HG03521 (cell line): ENCODE results near the gene DSCAM.
"Not testable (repeated sequence)": the region's sequence is repeated elsewhere in the genome, so short reads cannot be mapped to it uniquely, and the experiment has no call there.

Source experiments
- ATAC-seq: cut with Tn5 transposase; IDR thresholded peaks from one replicate; pipeline ENCODE4 v1.9.1; 2021; ENCODE audit warnings: mild to moderate bottlenecking, moderate library complexity; ENCODE audit not compliant: unreplicated experiment

DSCAM gene

GRCh38 chr21:40472013-40472412 is 374.9 kb downstream of the DSCAM start:
- no peak for ATAC-seq

- ATAC-seq, result no peak
These were observed 375.9 kb downstream of the DSCAM start for GRCh38 chr21:40471103-40471502.

GRCh38 chr21:40466893-40467483 is 380.0 kb downstream of the DSCAM start:
- no peak for ATAC-seq

GRCh38 chr21:40465382-40465781 is 381.6 kb downstream of the DSCAM start:
- ATAC-seq, result no peak

GRCh38 chr21:40463176-40463575 is 383.8 kb downstream of the DSCAM start:
- ATAC-seq, result no peak

- ATAC-seq, result no peak
These were observed 385.9 kb downstream of the DSCAM start for GRCh38 chr21:40461008-40461407.

- no peak for ATAC-seq
These were observed 389.2 kb downstream of the DSCAM start for GRCh38 chr21:40457741-40458140.

- ATAC-seq, result no peak
These were observed 392.9 kb downstream of the DSCAM start for GRCh38 chr21:40454057-40454456.

GRCh38 chr21:40453183-40453582 is 393.8 kb downstream of the DSCAM start:
- no peak for ATAC-seq

- no peak for ATAC-seq
These were observed 394.4 kb downstream of the DSCAM start for GRCh38 chr21:40452548-40452947.

- ATAC-seq, result no peak
These were observed 399.9 kb downstream of the DSCAM start for GRCh38 chr21:40447016-40447415.

GRCh38 chr21:40445349-40445921 is 401.5 kb downstream of the DSCAM start:
- ATAC-seq, result no peak

GRCh38 chr21:40439581-40439980 is 407.4 kb downstream of the DSCAM start:
- not testable (repeated sequence) for ATAC-seq

GRCh38 chr21:40438616-40439015 is 408.3 kb downstream of the DSCAM start:
- no peak for ATAC-seq

GRCh38 chr21:40436261-40436660 is 410.7 kb downstream of the DSCAM start:
- no peak for ATAC-seq

- no peak for ATAC-seq
These were observed 413.4 kb downstream of the DSCAM start for GRCh38 chr21:40433538-40433937.

- no peak for ATAC-seq
These were observed 421.0 kb downstream of the DSCAM start for GRCh38 chr21:40425981-40426380.

- no peak for ATAC-seq
These were observed 423.9 kb downstream of the DSCAM start for GRCh38 chr21:40422896-40423635.

GRCh38 chr21:40421121-40421520 is 425.8 kb downstream of the DSCAM start:
- ATAC-seq, result no peak

GRCh38 chr21:40416572-40416971 is 430.4 kb downstream of the DSCAM start:
- ATAC-seq, result no peak

GRCh38 chr21:40408561-40408960 is 438.4 kb downstream of the DSCAM start:
- ATAC-seq, result no peak

- no peak for ATAC-seq
These were observed 442.6 kb downstream of the DSCAM start for GRCh38 chr21:40404396-40404800.
